Liver (tissue), 9 donors: Measurements from ENCODE around the gene LRP5. TPM values are rescaled to one million over a fixed set of nuclear protein-coding genes. Genes with fewer than 3 reads are reported as not detected.

ENCODE experiments used
- DNase-seq: peaks from one replicate; pipeline ENCODE4 v3.0.0-alpha.2; 2017; ENCODE audit warnings: low spot score
- H3K27ac ChIP-seq, 2 donors: one replicate each; pipeline ENCODE4 v1.7.0; 2013; ENCODE audit warnings: inconsistent platforms in 2 of 2, low read length in 2 of 2, control low read depth in 1 of 2, low read depth in 1 of 2, mild to moderate bottlenecking in 1 of 2
- H3K27me3 ChIP-seq, 4 donors: one replicate each; pipeline versions ENCODE4 v1.6.1 to v1.7.0; 2013; ENCODE audit warnings: low read length in 3 of 4, inconsistent platforms in 1 of 4, mild to moderate bottlenecking in 1 of 4, moderate library complexity in 1 of 4; ENCODE audit not compliant: control insufficient read depth in 4 of 4, insufficient read depth in 4 of 4
- H3K36me3 ChIP-seq, 4 donors: one replicate each; pipeline versions ENCODE4 v1.6.1 to v1.7.0; 2013; ENCODE audit warnings: low read length in 3 of 4, mild to moderate bottlenecking in 3 of 4, low read depth in 1 of 4, moderate library complexity in 1 of 4; ENCODE audit not compliant: control insufficient read depth in 4 of 4, insufficient read depth in 3 of 4
- H3K4me1 ChIP-seq, 4 donors: one replicate each; pipeline versions ENCODE4 v1.6.1 to v1.7.0; 2013; ENCODE audit warnings: low read length in 3 of 4, mild to moderate bottlenecking in 3 of 4, moderate library complexity in 1 of 4; ENCODE audit not compliant: control insufficient read depth in 4 of 4, insufficient read depth in 4 of 4
- H3K4me3 ChIP-seq, 3 donors: one replicate each; pipeline versions ENCODE4 v1.6.1 to v1.7.0; 2013; ENCODE audit warnings: low read length in 3 of 3, control low read depth in 1 of 3, low read depth in 1 of 3, mild to moderate bottlenecking in 1 of 3
- H3K9ac ChIP-seq, 2 donors: one replicate each; pipeline ENCODE4 v1.7.0; 2013; ENCODE audit warnings: low read length in 2 of 2, mild to moderate bottlenecking in 2 of 2, moderate library complexity in 2 of 2, control low read depth in 1 of 2, low read depth in 1 of 2
- H3K9me3 ChIP-seq, 4 donors: one replicate each; pipeline versions ENCODE4 v1.6.1 to v1.7.0; 2013; ENCODE audit warnings: low read length in 3 of 4; ENCODE audit not compliant: control insufficient read depth in 4 of 4
- CTCF ChIP-seq: fragments of 150-350 bp; IDR thresholded peaks from 2 replicates; pipeline ENCODE4 v1.5.1; 2017; ENCODE audit warnings: improper control_type of control experiment, low read depth, low read length; ENCODE audit not compliant: missing input control
- EGR1 ChIP-seq, 2 donors: IDR thresholded peaks; 2 replicates each; pipeline ENCODE4 v1.6.1; 2016 to 2018; ENCODE audit warnings: antibody characterized with exemption in 2 of 2, low read depth in 2 of 2
- FOXA2 ChIP-seq: IDR thresholded peaks from 2 replicates; pipeline ENCODE4 v1.6.1; 2016; ENCODE audit warnings: antibody characterized with exemption
- GABPA ChIP-seq, 2 donors: IDR thresholded peaks in 1 of 2; conservative IDR thresholded peaks in 1 of 2; 2 replicates each; pipeline ENCODE4 v1.6.1; 2016; ENCODE audit warnings: antibody characterized with exemption in 2 of 2, mild to moderate bottlenecking in 1 of 2, moderate library complexity in 1 of 2
- HNF4A ChIP-seq, 2 donors: conservative IDR thresholded peaks; 2 replicates each; pipeline ENCODE4 v1.6.1; 2016; ENCODE audit warnings: antibody characterized with exemption in 2 of 2, mild to moderate bottlenecking in 2 of 2
- HNF4G ChIP-seq: IDR thresholded peaks from 2 replicates; pipeline ENCODE4 v1.6.1; 2016; ENCODE audit warnings: antibody characterized with exemption
- JUND ChIP-seq, 2 donors: IDR thresholded peaks; 2 replicates each; pipeline ENCODE4 v1.6.1; 2016; ENCODE audit warnings: antibody characterized with exemption in 2 of 2
- MAX ChIP-seq: IDR thresholded peaks from 2 replicates; pipeline ENCODE4 v1.6.1; 2016; ENCODE audit warnings: antibody characterized with exemption
- NR2F2 ChIP-seq: IDR thresholded peaks from 2 replicates; pipeline ENCODE4 v1.6.1; 2016; ENCODE audit warnings: antibody characterized with exemption
- RAD21 ChIP-seq, 2 donors: IDR thresholded peaks; 2 replicates each; pipeline ENCODE4 v1.6.1; 2016; ENCODE audit warnings: antibody characterized with exemption in 2 of 2, mild to moderate bottlenecking in 2 of 2
- REST ChIP-seq: IDR thresholded peaks from 2 replicates; pipeline ENCODE4 v1.6.1; 2016; ENCODE audit warnings: antibody characterized with exemption, mild to moderate bottlenecking
- RXRA ChIP-seq, 2 donors: IDR thresholded peaks; 2 replicates each; pipeline ENCODE4 v1.6.1; 2017 to 2018; ENCODE audit warnings: antibody characterized with exemption in 2 of 2, mild to moderate bottlenecking in 1 of 2
- SP1 ChIP-seq: IDR thresholded peaks from 2 replicates; pipeline ENCODE4 v1.6.1; 2018; ENCODE audit warnings: antibody characterized with exemption, mild to moderate bottlenecking
- TAF1 ChIP-seq: conservative IDR thresholded peaks from 2 replicates; pipeline ENCODE4 v1.6.1; 2016; ENCODE audit warnings: antibody characterized with exemption, mild to moderate bottlenecking
- YY1 ChIP-seq: IDR thresholded peaks from 2 replicates; pipeline ENCODE4 v1.6.1; 2016; ENCODE audit warnings: antibody characterized with exemption, mild to moderate bottlenecking
- ZBTB33 ChIP-seq: IDR thresholded peaks from 2 replicates; pipeline ENCODE4 v1.6.1; 2016; ENCODE audit warnings: antibody characterized with exemption
- WGBS: extraction: QIAGEN DNeasy Blood & Tissue Kit; methylation state at CpG from one replicate; pipeline ENCODE4 v1.1.7; 2013; 5-methylcytosine and 5-hydroxymethylcytosine counted together
- polyA plus RNA-seq, 2 donors: library from polyadenylated mRNA; stranded (reverse) in 1 of 2; unstranded in 1 of 2; fragments of 200-250 nt in 1 of 2; fragments of >200 nt in 1 of 2; fragmentation: Nextera tagmentation in 1 of 2; extraction: Ambion mirVana in 1 of 2; gene quantifications; one replicate each; pipeline versions ENCODE4 v1.2.1 to v1.2.3, GENCODE V29; 2013 to 2015
- total RNA-seq, 2 donors: library from RNA; depleted of rRNA; stranded (reverse); fragments of >200 nt; gene quantifications; one replicate each; pipeline ENCODE4 v1.2.3, GENCODE V29; 2014
- donor health status: healthy.
- donor health status: healthy.
- donor health status: healthy.
- donor health status: healthy.
- donor health status: healthy.

Gene LRP5
- total and polyA plus RNA-seq, 4 donors = 48.9 to 99.3 (median 71.3) TPM

- peaks cover 0 to 2% (median 0%) of the 10 kb centered on the region in 4 donors for H3K36me3 ChIP-seq
- peak overlapping the region in 1 of 2 donors; percentile 72 for H3K27ac ChIP-seq
- peaks cover 27 to 88% (median 72%) of the 10 kb centered on the region in 4 donors for H3K4me1 ChIP-seq
- 69% methylated on average over 16 of the region's 16 CpGs for WGBS
- TF ChIP-seq SP1 = no peak
- peak; percentile 57 to 83 for TF ChIP-seq HNF4A (conservative IDR thresholded peaks at IDR 0.05)
- peak in 1 of 2 donors; percentile 78 for TF ChIP-seq RXRA (IDR thresholded peaks at IDR 0.05)
- no peak for TF ChIP-seq RAD21 (IDR thresholded peaks at IDR 0.05)
- TF ChIP-seq FOXA2 = no peak
- TF ChIP-seq NR2F2 = peak; percentile 77
- peak; percentile 7 for TF ChIP-seq HNF4G
- H3K9me3 ChIP-seq = no peaks in the 10 kb centered on the region
- no peak for DNase-seq
- H3K9ac ChIP-seq = no peak overlapping the region
- H3K4me3 ChIP-seq = no peak overlapping the region
- H3K27me3 ChIP-seq = no peaks in the 10 kb centered on the region
Measured at GRCh38 chr11:68382358-68382998, 70.1 kb downstream of the LRP5 start.

- no peak for TF ChIP-seq NR2F2
- peak; percentile 82 for TF ChIP-seq CTCF
- TF ChIP-seq RAD21 (IDR thresholded peaks at IDR 0.05) = peak; percentile 90 to 91
- peak; percentile 80 for DNase-seq
- no peak overlapping the region for H3K4me3 ChIP-seq
- peaks cover 24 to 86% (median 67%) of the 10 kb centered on the region in 4 donors for H3K4me1 ChIP-seq
- peak overlapping the region; percentile 22 to 29 for H3K27ac ChIP-seq
- no peak overlapping the region for H3K9ac ChIP-seq
- no peaks in the 10 kb centered on the region for H3K9me3 ChIP-seq
- H3K27me3 ChIP-seq = no peaks in the 10 kb centered on the region
- H3K36me3 ChIP-seq = peaks cover 0 to 2% (median 0%) of the 10 kb centered on the region in 4 donors
- WGBS = 16% methylated on average over 9 of the region's 9 CpGs
Measured at GRCh38 chr11:68383976-68384501, 71.6 kb downstream of the LRP5 start.

GRCh38 chr11:68384530-68385081 is 72.2 kb downstream of the LRP5 start:
- DNase-seq = no peak
- Histone ChIP-seq H3K4me1 (peaks cover 21 to 80% (median 62%) of the 10 kb centered on the region in 4 donors), H3K9me3 (no peaks in the 10 kb centered on the region), H3K4me3 (no peak overlapping the region), H3K9ac (no peak overlapping the region), H3K27me3 (no peaks in the 10 kb centered on the region), H3K27ac (no peak overlapping the region), H3K36me3 (peaks cover 0 to 2% (median 0%) of the 10 kb centered on the region in 4 donors)
- WGBS = 95% methylated on average over 13 of the region's 13 CpGs
- TF ChIP-seq REST = no peak
- TF ChIP-seq HNF4A (conservative IDR thresholded peaks at IDR 0.05) = no peak
- no peak for TF ChIP-seq RXRA (IDR thresholded peaks at IDR 0.05)
- TF ChIP-seq FOXA2 = no peak
- TF ChIP-seq EGR1 (IDR thresholded peaks at IDR 0.05; ENCODE audit: low read depth in 2 of 2) = no peak
- TF ChIP-seq HNF4G = no peak
- no peak for TF ChIP-seq GABPA (IDR thresholded peaks at IDR 0.05 in 1 of 2, conservative IDR thresholded peaks at IDR 0.05 in 1 of 2)
- no peak for TF ChIP-seq CTCF
- no peak for TF ChIP-seq ZBTB33
- no peak for TF ChIP-seq TAF1
- no peak for TF ChIP-seq JUND (IDR thresholded peaks at IDR 0.05)
- TF ChIP-seq MAX = no peak
- TF ChIP-seq YY1 = no peak
- TF ChIP-seq NR2F2 = no peak
